Ectodermal cell (in vitro differentiated cells): ENCODE results near the gene RYR1.
"Not testable (repeated sequence)": the region's sequence is repeated elsewhere in the genome, so short reads cannot be mapped to it uniquely, and the experiment has no call there.

Source experiments
- H3K27ac ChIP-seq: 2 replicates; pipeline ENCODE4 v1.7.0; 2013; ENCODE audit warnings: mild to moderate bottlenecking, low read depth, low read length; ENCODE audit not compliant: insufficient read depth, poor library complexity, severe bottlenecking
- H3K27me3 ChIP-seq: 2 replicates; pipeline ENCODE4 v1.7.0; 2013; ENCODE audit warnings: mild to moderate bottlenecking, low read length; ENCODE audit not compliant: insufficient read depth, control insufficient read depth, poor library complexity, severe bottlenecking
- H3K36me3 ChIP-seq: one replicate; pipeline ENCODE4 v1.7.0; 2013; ENCODE audit warnings: low read length; ENCODE audit not compliant: control insufficient read depth, insufficient read depth
- H3K4me1 ChIP-seq: one replicate; pipeline ENCODE4 v1.7.0; 2013; ENCODE audit warnings: low read length; ENCODE audit not compliant: control insufficient read depth, insufficient read depth
- H3K4me3 ChIP-seq: 2 replicates; pipeline ENCODE4 v1.7.0; 2013; ENCODE audit warnings: low read depth, low read length, control low read depth; ENCODE audit not compliant: insufficient read depth
- H3K9me3 ChIP-seq: 2 replicates; pipeline ENCODE4 v1.7.0; 2013; ENCODE audit warnings: mild to moderate bottlenecking, low read length, moderate library complexity; ENCODE audit not compliant: control insufficient read depth
- WGBS, 2 experiments: methylation state at CpG; one replicate each; pipeline ENCODE4 v1.1.7; 2013; ENCODE audit warnings: missing lambda C conversion rate in 2 of 2; 5-methylcytosine and 5-hydroxymethylcytosine counted together

Gene RYR1

GRCh38 chr19:38511074-38511708, 77.7 kb downstream of the RYR1 start:
- H3K4me1 ChIP-seq, result no peaks in the 10 kb centered on the region
- H3K27ac ChIP-seq, result no peak overlapping the region
- WGBS, 2 experiments, result 92% methylated on average over 10 of the region's 10 CpGs
- H3K36me3 ChIP-seq, result no peaks in the 10 kb centered on the region
- H3K27me3 ChIP-seq, result no peaks in the 10 kb centered on the region
- H3K9me3 ChIP-seq, result no peaks in the 10 kb centered on the region
- no peak overlapping the region for H3K4me3 ChIP-seq

DNA sequence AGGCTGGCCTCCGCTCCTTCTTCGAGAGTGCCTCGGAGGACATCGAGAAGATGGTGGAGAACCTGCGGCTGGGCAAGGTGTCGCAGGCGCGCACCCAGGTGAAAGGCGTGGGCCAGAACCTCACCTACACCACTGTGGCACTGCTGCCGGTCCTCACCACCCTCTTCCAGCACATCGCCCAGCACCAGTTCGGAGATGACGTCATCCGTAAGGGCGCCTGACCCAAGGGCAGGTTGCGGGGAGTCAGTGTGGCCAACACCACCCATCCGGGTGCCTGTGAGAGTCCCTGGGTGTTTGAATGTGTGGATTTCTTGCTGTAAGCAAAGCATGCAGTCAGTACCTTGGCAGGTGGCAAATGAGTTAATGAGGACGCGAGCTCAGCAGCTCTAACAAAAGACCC, 78.8 kb downstream of the RYR1 start:
- no peaks in the 10 kb centered on the region for H3K36me3 ChIP-seq
- H3K9me3 ChIP-seq, result no peaks in the 10 kb centered on the region
- WGBS, 2 experiments, result 94 to 95% methylated on average over 19 of the region's 19 CpGs
- H3K27me3 ChIP-seq, result no peaks in the 10 kb centered on the region
- H3K4me1 ChIP-seq, result no peaks in the 10 kb centered on the region
- H3K27ac ChIP-seq, result no peak overlapping the region
- H3K4me3 ChIP-seq, result no peak overlapping the region

DNA sequence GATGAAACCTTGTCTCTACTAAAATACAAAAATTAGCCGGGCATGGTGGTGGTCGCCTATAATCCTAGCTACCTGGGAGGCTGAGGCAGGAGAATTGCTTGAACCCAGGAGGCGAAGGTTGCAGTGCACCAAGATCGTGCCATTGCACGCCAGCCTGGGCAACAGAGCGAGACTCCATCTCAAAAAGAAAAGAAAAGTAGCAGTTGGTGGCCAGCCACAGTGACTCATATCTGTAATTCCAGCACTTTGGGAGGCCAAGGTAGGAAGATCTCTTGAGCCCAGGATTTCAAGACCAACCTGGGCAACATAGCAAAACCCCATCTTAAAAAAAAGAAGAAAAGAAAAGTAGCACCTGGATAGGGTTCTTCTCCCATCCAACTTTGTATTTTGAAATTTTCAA, 79.7 kb downstream of the RYR1 start:
- H3K36me3 ChIP-seq, H3K27ac ChIP-seq, H3K27me3 ChIP-seq, H3K4me1 ChIP-seq, H3K4me3 ChIP-seq, H3K9me3 ChIP-seq: not testable (repeated sequence)
- 91 to 93% methylated on average over 6 of the region's 6 CpGs for WGBS, 2 experiments

DNA sequence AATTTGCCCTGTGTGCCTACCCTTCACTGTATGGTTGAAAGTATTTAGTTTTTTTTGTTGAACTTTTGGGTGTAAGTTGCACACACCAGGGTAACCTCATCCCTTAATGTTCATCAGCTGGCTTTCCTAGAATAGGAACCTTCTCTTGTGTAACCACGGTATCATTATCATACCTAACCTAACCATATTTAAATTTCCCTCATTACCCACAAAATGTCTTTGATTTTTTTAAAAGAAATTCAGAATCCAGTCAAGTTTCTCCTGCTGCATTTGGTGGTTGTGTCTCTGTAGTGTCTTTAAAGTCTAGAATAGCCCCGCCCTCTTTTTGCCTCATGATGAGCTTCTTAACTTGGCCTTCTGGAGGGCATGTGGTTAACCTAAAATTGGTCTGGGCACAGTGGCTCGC, 80.3 kb downstream of the RYR1 start:
- H3K4me3 ChIP-seq, result no peak overlapping the region
- 91 to 96% methylated on average over 3 of the region's 3 CpGs for WGBS, 2 experiments
- no peaks in the 10 kb centered on the region for H3K27me3 ChIP-seq

DNA sequence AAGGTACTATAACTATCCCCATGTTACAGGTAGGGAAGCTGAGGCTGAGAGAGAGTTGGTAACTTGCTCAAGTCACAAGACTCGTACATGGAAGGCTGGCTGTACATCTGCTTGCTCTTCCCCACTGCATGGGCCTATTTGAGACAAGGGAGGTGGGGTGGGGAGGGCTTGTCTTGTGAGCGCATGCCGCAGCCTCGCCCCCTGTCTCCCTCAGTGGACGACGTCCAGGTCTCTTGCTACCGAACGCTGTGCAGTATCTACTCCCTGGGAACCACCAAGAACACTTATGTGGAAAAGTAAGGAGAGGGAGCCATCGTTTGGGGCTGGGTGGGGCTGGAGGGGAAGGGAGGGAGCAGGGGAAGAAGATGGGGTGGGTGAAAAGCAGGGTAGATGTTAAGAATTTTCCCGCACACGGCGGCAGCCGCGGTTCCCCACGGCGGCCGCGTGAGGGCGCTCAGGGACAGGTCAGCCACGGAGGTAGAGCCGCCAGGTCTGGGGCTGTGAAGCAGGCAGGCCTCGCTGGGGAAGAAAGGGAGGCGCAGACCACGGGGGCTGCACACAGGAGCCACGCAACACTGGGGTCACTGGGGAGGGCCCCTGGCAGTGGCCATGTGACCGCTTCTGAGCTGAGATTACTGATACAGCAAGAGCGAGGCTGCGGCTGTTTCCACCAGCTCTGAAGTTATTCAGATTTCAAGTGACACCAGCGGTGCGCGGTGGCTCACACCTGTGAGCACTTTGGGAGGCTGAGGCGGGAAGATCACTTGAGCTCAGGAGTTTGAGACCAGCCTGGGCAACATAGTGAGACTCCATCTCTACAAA, 81.5 kb downstream of the RYR1 start:
- Histone ChIP-seq H3K4me3 (no peak overlapping the region), H3K27me3 (no peaks in the 10 kb centered on the region), H3K36me3 (no peaks in the 10 kb centered on the region), H3K9me3 (no peaks in the 10 kb centered on the region), H3K27ac (no peak overlapping the region), H3K4me1 (no peaks in the 10 kb centered on the region)
- 43 to 44% methylated on average over 32 of the region's 32 CpGs for WGBS, 2 experiments

More for the DNA sequence above, 80.3 kb downstream of the RYR1 start:
- Histone ChIP-seq H3K36me3 (no peaks in the 10 kb centered on the region), H3K4me1 (no peaks in the 10 kb centered on the region), H3K27ac (no peak overlapping the region), H3K9me3 (no peaks in the 10 kb centered on the region)

- no peak overlapping the region for H3K4me3 ChIP-seq
- H3K9me3 ChIP-seq, result no peaks in the 10 kb centered on the region
- no peaks in the 10 kb centered on the region for H3K27me3 ChIP-seq
- no peaks in the 10 kb centered on the region for H3K4me1 ChIP-seq
- 94 to 96% methylated on average over 17 of the region's 17 CpGs for WGBS, 2 experiments
- H3K36me3 ChIP-seq, result no peaks in the 10 kb centered on the region
- H3K27ac ChIP-seq, result no peak overlapping the region
Measured at GRCh38 chr19:38515896-38516295, 82.4 kb downstream of the RYR1 start.

GRCh38 chr19:38516802-38517201, 83.3 kb downstream of the RYR1 start:
- 95 to 97% methylated on average over 6 of the region's 6 CpGs for WGBS, 2 experiments
- Histone ChIP-seq H3K27me3 (no peaks in the 10 kb centered on the region), H3K9me3 (no peaks in the 10 kb centered on the region), H3K27ac (no peak overlapping the region), H3K36me3 (no peaks in the 10 kb centered on the region), H3K4me3 (no peak overlapping the region), H3K4me1 (no peaks in the 10 kb centered on the region)

DNA sequence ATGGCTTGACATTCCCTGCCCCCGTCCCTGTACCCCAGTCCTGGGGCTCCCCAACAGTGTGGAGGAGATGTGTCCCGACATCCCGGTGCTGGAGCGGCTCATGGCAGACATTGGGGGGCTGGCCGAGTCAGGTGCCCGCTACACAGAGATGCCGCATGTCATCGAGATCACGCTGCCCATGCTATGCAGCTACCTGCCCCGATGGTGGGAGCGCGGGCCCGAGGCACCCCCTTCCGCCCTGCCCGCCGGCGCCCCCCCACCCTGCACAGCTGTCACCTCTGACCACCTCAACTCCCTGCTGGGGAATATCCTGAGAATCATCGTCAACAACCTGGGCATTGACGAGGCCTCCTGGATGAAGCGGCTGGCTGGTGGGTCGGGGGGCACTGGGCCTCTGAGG, 83.8 kb downstream of the RYR1 start:
- 95 to 97% methylated on average over 21 of the region's 21 CpGs for WGBS, 2 experiments

DNA sequence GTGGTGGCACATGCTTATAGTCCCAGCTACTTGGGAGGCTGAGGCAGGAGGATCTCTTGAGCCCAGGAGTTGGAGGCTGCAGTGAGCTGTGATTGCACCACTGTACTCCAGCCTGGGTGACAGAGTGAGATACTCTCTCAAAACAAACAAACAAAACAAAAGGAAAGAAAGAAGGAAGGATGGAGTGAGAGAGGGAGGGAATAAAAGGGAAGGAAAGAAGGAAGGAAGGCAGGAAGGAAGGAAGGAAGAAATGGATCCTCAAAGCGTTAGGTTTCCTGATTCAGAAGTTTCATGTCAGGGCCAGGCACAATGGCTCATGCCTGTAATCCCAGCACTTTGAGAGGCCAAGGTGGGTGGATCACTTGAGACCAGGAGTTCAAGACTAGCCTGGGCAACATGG, 84.5 kb downstream of the RYR1 start:
- not testable (repeated sequence) for H3K9me3 ChIP-seq, H3K36me3 ChIP-seq, H3K27ac ChIP-seq, H3K27me3 ChIP-seq, H3K4me1 ChIP-seq, H3K4me3 ChIP-seq
- 87 to 94% methylated on average over 1 of the region's 1 CpG for WGBS, 2 experiments

More for the DNA sequence above, 83.8 kb downstream of the RYR1 start:
- Histone ChIP-seq H3K36me3 (no peaks in the 10 kb centered on the region), H3K4me1 (no peaks in the 10 kb centered on the region), H3K27ac (no peak overlapping the region), H3K9me3 (no peaks in the 10 kb centered on the region), H3K4me3 (no peak overlapping the region), H3K27me3 (no peaks in the 10 kb centered on the region)

- Histone ChIP-seq H3K27ac (no peak overlapping the region), H3K4me1 (no peaks in the 10 kb centered on the region), H3K36me3 (no peaks in the 10 kb centered on the region), H3K4me3 (no peak overlapping the region), H3K27me3 (no peaks in the 10 kb centered on the region), H3K9me3 (no peaks in the 10 kb centered on the region)
- WGBS, 2 experiments, result 93 to 94% methylated on average over 26 of the region's 26 CpGs
Measured at GRCh38 chr19:38519168-38519567, 85.7 kb downstream of the RYR1 start.
